H9 (cell line): Measurements from ENCODE around the gene HOOK2. TPM values are rescaled to one million over a fixed set of nuclear protein-coding genes. Genes with fewer than 3 reads are reported as not detected.

Source experiments
- DNase-seq: peaks from one replicate; pipeline ENCODE4 v3.0.0-alpha.2; 2017
- H2AFZ ChIP-seq: one replicate; pipeline ENCODE4 v1.6.1; 2013; ENCODE audit warnings: mild to moderate bottlenecking, low read length, control low read depth, moderate library complexity
- H2AK5ac ChIP-seq: 2 replicates; pipeline ENCODE4 v1.6.1; 2013; ENCODE audit warnings: low read length, control low read depth, mixed read lengths; ENCODE audit not compliant: insufficient read length
- H2BK120ac ChIP-seq: one replicate; pipeline ENCODE4 v1.6.1; 2013; ENCODE audit warnings: low read depth, mild to moderate bottlenecking, low read length, control low read depth, inconsistent platforms; ENCODE audit not compliant: poor library complexity, severe bottlenecking
- H2BK12ac ChIP-seq: 2 replicates; pipeline ENCODE4 v1.6.1; 2013; ENCODE audit warnings: low read length, control low read depth, mixed read lengths, low read depth; ENCODE audit not compliant: insufficient read length
- H2BK15ac ChIP-seq: 2 replicates; pipeline ENCODE4 v1.6.1; 2013; ENCODE audit warnings: low read depth, low read length, control low read depth
- H2BK20ac ChIP-seq: one replicate; pipeline ENCODE4 v1.6.1; 2013; ENCODE audit warnings: low read depth, mild to moderate bottlenecking, low read length, control low read depth, inconsistent platforms; ENCODE audit not compliant: poor library complexity, severe bottlenecking
- H2BK5ac ChIP-seq: 2 replicates; pipeline ENCODE4 v1.6.1; 2013; ENCODE audit warnings: low read length, control low read depth, mixed read lengths; ENCODE audit not compliant: insufficient read length
- H3K14ac ChIP-seq: 2 replicates; pipeline ENCODE4 v1.6.1; 2013; ENCODE audit warnings: low read length, control low read depth; ENCODE audit not compliant: insufficient read depth
- H3K18ac ChIP-seq: 2 replicates; pipeline ENCODE4 v1.6.1; 2013; ENCODE audit warnings: low read depth, mild to moderate bottlenecking, mixed read lengths, low read length, control low read depth; ENCODE audit not compliant: insufficient read length
- H3K23ac ChIP-seq: 2 replicates; pipeline ENCODE4 v1.6.1; 2013; ENCODE audit warnings: low read length, control low read depth, mixed read lengths, low read depth; ENCODE audit not compliant: insufficient read length
- H3K23me2 ChIP-seq: 2 replicates; pipeline ENCODE4 v1.6.1; 2013; ENCODE audit warnings: low read depth, mild to moderate bottlenecking, mixed read lengths, low read length, control low read depth; ENCODE audit not compliant: insufficient read length, poor library complexity, severe bottlenecking
- H3K27ac ChIP-seq: 2 replicates; pipeline ENCODE4 v1.5.1; 2013; ENCODE audit warnings: low read length, control low read depth, mixed read lengths, low read depth; ENCODE audit not compliant: insufficient read length
- H3K27me3 ChIP-seq: 2 replicates; pipeline ENCODE4 v1.6.1; 2013; ENCODE audit warnings: low read length, control low read depth, inconsistent platforms; ENCODE audit not compliant: insufficient read depth
- H3K4ac ChIP-seq: 2 replicates; pipeline ENCODE4 v1.6.1; 2013; ENCODE audit warnings: low read depth, mild to moderate bottlenecking, control low read depth, inconsistent platforms, low read length, moderate library complexity
- H3K4me1 ChIP-seq: 2 replicates; pipeline ENCODE4 v1.6.1; 2013; ENCODE audit warnings: low read length, control low read depth, inconsistent platforms; ENCODE audit not compliant: insufficient read depth
- H3K4me2 ChIP-seq: 2 replicates; pipeline ENCODE4 v1.6.1; 2013; ENCODE audit warnings: low read length, control low read depth, mixed read lengths; ENCODE audit not compliant: insufficient read length, insufficient read depth
- H3K56ac ChIP-seq: 2 replicates; pipeline ENCODE4 v1.6.1; 2013; ENCODE audit warnings: low read depth, mild to moderate bottlenecking, mixed read lengths, low read length, control low read depth; ENCODE audit not compliant: insufficient read length
- H3K79me1 ChIP-seq: 2 replicates; pipeline ENCODE4 v1.6.1; 2013; ENCODE audit warnings: low read depth, mild to moderate bottlenecking, moderate library complexity, low read length, control low read depth, inconsistent platforms; ENCODE audit not compliant: insufficient read depth, poor library complexity, severe bottlenecking
- H3K79me2 ChIP-seq: 2 replicates; pipeline ENCODE4 v1.6.1; 2013; ENCODE audit warnings: low read length, control low read depth, inconsistent platforms; ENCODE audit not compliant: insufficient read depth
- H3K9ac ChIP-seq: 2 replicates; pipeline ENCODE4 v1.6.1; 2013; ENCODE audit warnings: low read length, control low read depth, mixed read lengths; ENCODE audit not compliant: insufficient read length; ENCODE audit errors: extremely low read depth
- H3K9me3 ChIP-seq: one replicate; pipeline ENCODE4 v1.6.1; 2013; ENCODE audit warnings: low read depth, low read length, inconsistent platforms; ENCODE audit not compliant: control insufficient read depth
- H3T11ph ChIP-seq: one replicate; pipeline ENCODE4 v1.6.1; 2013; ENCODE audit warnings: mild to moderate bottlenecking, low read length, control low read depth, inconsistent platforms
- H4K20me1 ChIP-seq: one replicate; pipeline ENCODE4 v1.6.1; 2013; ENCODE audit not compliant: control insufficient read depth, insufficient read length, insufficient read depth
- H4K5ac ChIP-seq: 2 replicates; pipeline ENCODE4 v1.6.1; 2013; ENCODE audit warnings: low read depth, mild to moderate bottlenecking, mixed read lengths, low read length, control low read depth; ENCODE audit not compliant: insufficient read length
- H4K8ac ChIP-seq: replicated peaks from 2 replicates; pipeline ENCODE4 v1.6.1; 2013; ENCODE audit warnings: low read length, control low read depth, mixed read lengths, low read depth; ENCODE audit not compliant: insufficient read length
- H4K91ac ChIP-seq: 2 replicates; pipeline ENCODE4 v1.6.1; 2013; ENCODE audit warnings: low read depth, mild to moderate bottlenecking, moderate library complexity, mixed read lengths, low read length, control low read depth; ENCODE audit not compliant: insufficient read length
- H3K27ac Mint-ChIP-seq, 3 experiments: 2 replicates in 2 of 3; 3 replicates in 1 of 3; pipeline ENCODE4 v1.8.0; 2020 to 2021; ENCODE audit warnings: mixed read lengths in 3 of 3, mild to moderate bottlenecking in 1 of 3, moderate library complexity in 1 of 3
- H3K27me3 Mint-ChIP-seq: 2 replicates; pipeline ENCODE4 v1.8.0; 2021; ENCODE audit warnings: low read depth, mild to moderate bottlenecking, moderate library complexity, mixed read lengths
- H3K36me3 Mint-ChIP-seq, 3 experiments: 2 replicates in 2 of 3; 3 replicates in 1 of 3; pipeline ENCODE4 v1.8.0; 2020 to 2021; ENCODE audit warnings: low read depth in 3 of 3, mixed read lengths in 3 of 3; ENCODE audit not compliant: insufficient read depth in 1 of 3
- H3K4me1 Mint-ChIP-seq, 2 experiments: 2 replicates each; pipeline ENCODE4 v1.8.0; 2020; ENCODE audit warnings: mixed read lengths in 2 of 2
- H3K4me3 Mint-ChIP-seq, 2 experiments: 2 replicates in 1 of 2; 3 replicates in 1 of 2; pipeline ENCODE4 v1.8.0; 2020 to 2021; ENCODE audit warnings: mild to moderate bottlenecking in 2 of 2, mixed read lengths in 2 of 2, moderate library complexity in 1 of 2
- H3K9me3 Mint-ChIP-seq, 2 experiments: 2 replicates in 1 of 2; 3 replicates in 1 of 2; pipeline ENCODE4 v1.8.0; 2020; ENCODE audit warnings: mild to moderate bottlenecking in 2 of 2, mixed read lengths in 2 of 2, moderate library complexity in 1 of 2
- CTCF ChIP-seq: fragments of 200-600 bp; sonication (generic); conservative IDR thresholded peaks from 3 replicates; pipeline ENCODE4 v1.8.0; 2021; ENCODE audit warnings: antibody characterized with exemption, mild to moderate bottlenecking
- WGBS: extraction: QIAGEN DNeasy Blood & Tissue Kit; methylation state at CpG from one replicate; pipeline ENCODE4 v1.1.7; 2013; ENCODE audit warnings: missing lambda C conversion rate, low lambda C conversion rate, mixed read lengths; ENCODE audit not compliant: insufficient read length; ENCODE audit errors: extremely low coverage; 5-methylcytosine and 5-hydroxymethylcytosine counted together
- total RNA-seq: library from RNA; stranded (reverse); gene quantifications from 2 replicates; pipeline ENCODE4 v1.2.1, GENCODE V29; 2021

HOOK2 gene
- total RNA-seq, 1 experiment from 2014 or later = 64.7 TPM

- no peaks in the 10 kb centered on the region for H3K27me3 Mint-ChIP-seq
- no peak overlapping the region for H2AFZ ChIP-seq
These were observed 53.4 kb downstream of the HOOK2 start for GRCh38 chr19:12721656-12722565.

More at GRCh38 chr19:12721656-12722565, 53.4 kb downstream of the HOOK2 start:
- Histone ChIP-seq H3K27ac (no peak overlapping the region), H3K79me2 (peaks cover 26% of the 10 kb centered on the region; the same call in 1 of the 2 replicates), H2BK120ac (no peak overlapping the region), H3K23ac (no peak overlapping the region), H2BK15ac (no peak overlapping the region), H2BK12ac (no peak overlapping the region), H3K23me2 (peaks cover 22% of the 10 kb centered on the region), H4K91ac (no peak overlapping the region), H3K14ac (0 out of 2 replicates have a peak overlapping the region, but pooled peaks have one; percentile 28), H4K8ac (no peak overlapping the region), H3K9me3 (no peaks in the 10 kb centered on the region), H2AK5ac (no peak overlapping the region), H2BK20ac (no peak overlapping the region), H3K27me3 (no peaks in the 10 kb centered on the region), H4K20me1 (no peaks in the 10 kb centered on the region), H3K4me2 (peak overlapping the region; percentile 66), H3T11ph (no peak overlapping the region), H3K4me1 (no peaks in the 10 kb centered on the region), H4K5ac (no peak overlapping the region), H3K4ac (no peak overlapping the region), H3K18ac (peak overlapping the region; percentile 39), H3K56ac (no peak overlapping the region), H3K9ac (peak overlapping the region; percentile 83), H3K79me1 (peaks cover 10% of the 10 kb centered on the region), H2BK5ac (no peak overlapping the region)
- no peak for TF ChIP-seq CTCF
- Mint-ChIP-seq H3K4me1 (peaks cover 15 to 24% of the 10 kb centered on the region in 2 experiments), H3K36me3 (peaks cover 25 to 41% (median 27%) of the 10 kb centered on the region in 3 experiments; a peak in 6 of 7 replicates), H3K27ac (peak overlapping the region; percentile 97 to 99 (median 98)), H3K4me3 (peak overlapping the region; percentile 97 to 98), H3K9me3 (no peaks in the 10 kb centered on the region)
- WGBS = no CpG with 5 or more reads among the region's 65 CpGs
- peak; percentile 89 for DNase-seq
